ENCODE results near the gene SUMF2.

DNA sequence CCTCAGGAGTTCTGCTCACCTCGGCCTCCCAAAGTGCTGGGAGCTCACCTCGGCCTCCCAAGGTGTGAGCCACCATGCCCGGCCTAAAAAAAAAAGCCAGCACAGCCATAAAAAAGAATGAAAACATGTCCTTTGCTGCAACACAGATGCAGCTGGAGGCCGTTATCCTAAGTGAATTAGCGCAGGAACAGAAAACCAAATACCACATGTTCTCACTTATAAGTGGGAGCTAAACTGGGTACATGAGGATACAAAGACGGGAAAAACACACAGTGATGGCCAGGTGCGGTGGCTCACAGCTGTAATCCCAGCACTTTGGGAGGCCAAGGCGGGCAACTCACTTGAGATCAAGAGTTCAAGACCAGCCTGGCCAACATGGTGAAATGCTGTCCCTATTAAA, 33.7 kb upstream of the SUMF2 start:
- TF ChIP-seq, protein P1, sequence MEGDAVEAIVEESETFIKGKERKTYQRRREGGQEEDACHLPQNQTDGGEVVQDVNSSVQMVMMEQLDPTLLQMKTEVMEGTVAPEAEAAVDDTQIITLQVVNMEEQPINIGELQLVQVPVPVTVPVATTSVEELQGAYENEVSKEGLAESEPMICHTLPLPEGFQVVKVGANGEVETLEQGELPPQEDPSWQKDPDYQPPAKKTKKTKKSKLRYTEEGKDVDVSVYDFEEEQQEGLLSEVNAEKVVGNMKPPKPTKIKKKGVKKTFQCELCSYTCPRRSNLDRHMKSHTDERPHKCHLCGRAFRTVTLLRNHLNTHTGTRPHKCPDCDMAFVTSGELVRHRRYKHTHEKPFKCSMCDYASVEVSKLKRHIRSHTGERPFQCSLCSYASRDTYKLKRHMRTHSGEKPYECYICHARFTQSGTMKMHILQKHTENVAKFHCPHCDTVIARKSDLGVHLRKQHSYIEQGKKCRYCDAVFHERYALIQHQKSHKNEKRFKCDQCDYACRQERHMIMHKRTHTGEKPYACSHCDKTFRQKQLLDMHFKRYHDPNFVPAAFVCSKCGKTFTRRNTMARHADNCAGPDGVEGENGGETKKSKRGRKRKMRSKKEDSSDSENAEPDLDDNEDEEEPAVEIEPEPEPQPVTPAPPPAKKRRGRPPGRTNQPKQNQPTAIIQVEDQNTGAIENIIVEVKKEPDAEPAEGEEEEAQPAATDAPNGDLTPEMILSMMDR (IDR thresholded peaks at IDR 0.05), result no peak
- TF ChIP-seq POLR2A (IDR thresholded peaks at IDR 0.05) (no peak), EP300 (IDR thresholded peaks at IDR 0.05) (no peak)

Data from gastroesophageal sphincter (tissue), 3 donors.